ENCODE results near the gene CIPC. TPM values are rescaled to one million over a fixed set of nuclear protein-coding genes. Genes with fewer than 3 reads are reported as not detected.

The CIPC gene
- total RNA-seq, 6 experiments from 2014 or later: 10.4 to 18.7 (median 12.7) TPM

- no peak overlapping the region for H3K4me3 ChIP-seq
- no peaks in the 10 kb centered on the region for H3K9me3 ChIP-seq
- 14% methylated on average over 7 of the region's 11 CpGs for WGBS (ENCODE audit: insufficient coverage, low coverage, low lambda C conversion rate, missing lambda C conversion rate)
- TF ChIP-seq CTCF (IDR thresholded peaks at IDR 0.05) (peak; percentile 89 to 92 (median 90)), POLR2A (IDR thresholded peaks at IDR 0.05) (no peak)
- no peaks in the 10 kb centered on the region for H3K36me3 ChIP-seq
- no peaks in the 10 kb centered on the region for H3K27me3 ChIP-seq
- peak; percentile 82 to 88 (median 86) for ATAC-seq
- intact Hi-C loops (cut with DNase I): loop anchor here (5.0 to 10.0 kb wide), 4 partner anchors 153 to 191 kb away; no protein-coding TSS in a partner anchor
- H3K27ac ChIP-seq: no peak overlapping the region
- peak; percentile 70 to 73 (median 71) for DNase-seq
- peaks cover 0 to 14% (median 2%) of the 10 kb centered on the region in 4 donors for H3K4me1 ChIP-seq
Observed at GRCh38 chr14:77067632-77068516, 30.2 kb upstream of the CIPC start.

DNA sequence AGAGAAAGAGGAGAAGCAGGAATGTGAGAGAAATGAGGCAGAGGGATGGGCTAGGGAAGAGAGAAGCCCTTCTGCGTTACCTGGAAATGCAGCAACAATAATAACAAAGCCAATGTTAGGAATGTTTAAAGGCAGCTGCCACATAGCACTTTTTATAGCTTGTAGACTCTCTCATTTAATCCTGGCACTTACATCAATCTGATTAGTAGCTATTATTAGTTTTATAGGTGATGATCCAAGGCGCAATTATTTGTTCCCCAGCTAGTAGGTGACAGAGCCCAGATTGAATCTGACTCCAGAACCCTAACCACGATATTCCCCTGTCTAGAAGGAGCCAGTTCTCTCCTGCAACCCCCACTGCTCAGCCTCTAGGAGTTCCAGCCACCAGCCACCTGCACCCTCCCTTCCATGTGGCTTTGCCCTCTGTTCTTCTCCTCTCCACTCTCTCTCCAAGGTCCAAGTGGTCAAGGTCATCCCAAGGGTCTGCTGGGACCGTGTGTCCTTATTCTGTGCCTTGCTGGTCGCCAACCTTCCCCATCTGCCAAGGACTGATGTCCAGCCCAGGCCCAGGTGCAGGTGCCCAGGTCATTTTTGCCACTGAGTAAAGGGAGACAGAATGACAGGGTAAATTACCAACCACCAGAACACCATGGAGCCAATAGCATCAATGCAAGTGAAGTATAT lies 29.4 kb upstream of the CIPC start:
- TF ChIP-seq POLR2A (IDR thresholded peaks at IDR 0.05) (no peak), CTCF (IDR thresholded peaks at IDR 0.05) (no peak)
- no peak for ATAC-seq
- Histone ChIP-seq H3K27me3 (no peaks in the 10 kb centered on the region), H3K9me3 (no peaks in the 10 kb centered on the region), H3K4me1 (peaks cover 0 to 14% (median 2%) of the 10 kb centered on the region in 4 donors), H3K27ac (no peak overlapping the region), H3K36me3 (no peaks in the 10 kb centered on the region), H3K4me3 (no peak overlapping the region)
- DNase-seq: no peak
- intact Hi-C loops (cut with DNase I): loop anchor here (5.0 to 10.0 kb wide), 4 partner anchors 154 to 191 kb away; no protein-coding TSS in a partner anchor
- 32% methylated on average over 5 of the region's 5 CpGs for WGBS (ENCODE audit: insufficient coverage, low coverage, low lambda C conversion rate, missing lambda C conversion rate)

- peaks cover 0 to 14% (median 2%) of the 10 kb centered on the region in 4 donors for H3K4me1 ChIP-seq
- H3K36me3 ChIP-seq: no peaks in the 10 kb centered on the region
- H3K27me3 ChIP-seq: no peaks in the 10 kb centered on the region
- H3K9me3 ChIP-seq: no peaks in the 10 kb centered on the region
- intact Hi-C loops (cut with DNase I): loop anchor here (5.0 to 10.0 kb wide), 4 partner anchors 155 to 192 kb away; no protein-coding TSS in a partner anchor
- 60% methylated on average over 3 of the region's 7 CpGs for WGBS (ENCODE audit: insufficient coverage, low coverage, low lambda C conversion rate, missing lambda C conversion rate)
- no peak for ATAC-seq
- H3K27ac ChIP-seq: no peak overlapping the region
- DNase-seq: no peak
- TF ChIP-seq POLR2A (IDR thresholded peaks at IDR 0.05): no peak
- no peak for TF ChIP-seq CTCF (IDR thresholded peaks at IDR 0.05)
- H3K4me3 ChIP-seq: no peak overlapping the region
Observed at GRCh38 chr14:77069551-77069950, 28.5 kb upstream of the CIPC start.

DNA sequence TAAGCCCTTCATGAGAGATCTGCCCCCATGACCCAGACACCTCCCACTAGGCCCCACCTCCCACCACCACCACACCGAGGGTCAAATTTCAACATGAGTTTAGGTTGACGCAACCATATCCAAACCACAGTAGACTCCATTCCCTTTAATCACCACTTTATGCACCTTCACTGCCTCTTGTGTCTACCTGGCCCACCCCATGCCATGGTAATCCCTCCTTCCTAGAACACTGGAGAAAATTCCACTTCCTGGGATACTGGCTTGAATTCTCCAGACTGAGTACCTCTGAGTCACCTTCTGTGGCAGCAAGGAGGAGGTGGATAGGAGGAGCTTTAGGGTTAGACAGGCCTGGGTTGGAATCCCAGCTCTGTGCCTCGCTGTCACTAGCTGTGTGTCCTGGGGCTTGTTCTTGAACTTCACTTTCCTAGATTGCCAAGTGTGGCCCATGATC lies 26.1 kb upstream of the CIPC start:
- H3K4me3 ChIP-seq: no peak overlapping the region
- peaks cover 0 to 30% (median 4%) of the 10 kb centered on the region in 4 donors for H3K4me1 ChIP-seq
- ATAC-seq (peak; percentile 25 to 47 (median 37)), DNase-seq (peak in 1 of 3 donors; percentile 71)
- intact Hi-C loops (cut with DNase I): no loop called here
- no peaks in the 10 kb centered on the region for H3K27me3 ChIP-seq
- no peaks in the 10 kb centered on the region for H3K9me3 ChIP-seq
- H3K27ac ChIP-seq: peak overlapping the region in 2 of 3 donors; percentile 45 to 48
- 42% methylated on average over 3 of the region's 3 CpGs for WGBS (ENCODE audit: insufficient coverage, low coverage, low lambda C conversion rate, missing lambda C conversion rate)
- no peaks in the 10 kb centered on the region for H3K36me3 ChIP-seq
- TF ChIP-seq POLR2A (IDR thresholded peaks at IDR 0.05) (no peak), CTCF (IDR thresholded peaks at IDR 0.05) (no peak)
